ENCODE data around the gene EEF1AKMT2. TPM values are rescaled to one million over a fixed set of nuclear protein-coding genes. Genes with fewer than 3 reads are reported as not detected.

EEF1AKMT2 gene
- total RNA-seq, 1 experiment from 2014 or later: 18.2 TPM

GRCh38 chr10:124754227-124754626, 37.5 kb downstream of the EEF1AKMT2 start:
- Histone ChIP-seq H3K4me2 (ENCODE audit: low read length) (no peak overlapping the region), H3K36me3 (ENCODE audit: low read depth, low read length) (peaks cover 8% of the 10 kb centered on the region), H3K27ac (ENCODE audit: low read length) (no peak overlapping the region), H4K20me1 (ENCODE audit: low read length) (no peaks in the 10 kb centered on the region), H3K27me3 (ENCODE audit: low read length) (no peaks in the 10 kb centered on the region), H2AFZ (ENCODE audit: low read length) (no peak overlapping the region), H3K4me3 (ENCODE audit: low read length) (no peak overlapping the region), H3F3A (ENCODE audit: low read length, unreplicated experiment) (no peaks in the 10 kb centered on the region), H3K9ac (ENCODE audit: low read length) (no peak overlapping the region), H3K9me2 (replicated peaks; ENCODE audit: low read length) (no peaks in the 10 kb centered on the region), H3K79me2 (ENCODE audit: low read length) (no peaks in the 10 kb centered on the region), H3K4me1 (ENCODE audit: insufficient read depth, low read length) (no peaks in the 10 kb centered on the region), H3K9me3 (ENCODE audit: low read length) (no peaks in the 10 kb centered on the region)
- intact Hi-C loops (cut with micrococcal nuclease): no loop called here
- DNase-seq (no peak), ATAC-seq (no peak)
- TF ChIP-seq EZH2 (IDR thresholded peaks at IDR 0.05; ENCODE audit: low read length, unreplicated experiment) (no peak), CTCF (conservative IDR thresholded peaks at IDR 0.05; ENCODE audit: low read depth, low read length) (no peak), EZH2phosphoT487 (IDR thresholded peaks at IDR 0.05; ENCODE audit: borderline replicate concordance, low read length) (no peak)
- no TSS peak for BruUV-seq (replicated peaks)
- POLR2A ChIA-PET (ENCODE audit: unreplicated experiment): no interaction called here
- CTCF ChIA-PET: no interaction called here

GRCh38 chr10:124748953-124749645, 42.6 kb downstream of the EEF1AKMT2 start:
- H3K27ac ChIP-seq (ENCODE audit: low read length): no peak overlapping the region
- no TSS peak for BruUV-seq (replicated peaks)
- CTCF ChIA-PET: no interaction called here
- H3K9me2 ChIP-seq (replicated peaks; ENCODE audit: low read length): no peaks in the 10 kb centered on the region
- no peak for DNase-seq
- H3K79me2 ChIP-seq (ENCODE audit: low read length): no peaks in the 10 kb centered on the region
- peaks cover 25% of the 10 kb centered on the region for H3K4me1 ChIP-seq (ENCODE audit: insufficient read depth, low read length)
- H3K9me3 ChIP-seq (ENCODE audit: low read length): no peaks in the 10 kb centered on the region
- no peaks in the 10 kb centered on the region; the same call in 1 of the 2 replicates for H3K36me3 ChIP-seq (ENCODE audit: low read depth, low read length)
- H3F3A ChIP-seq (ENCODE audit: low read length, unreplicated experiment): no peaks in the 10 kb centered on the region
- H3K27me3 ChIP-seq (ENCODE audit: low read length): no peaks in the 10 kb centered on the region
- no peak overlapping the region for H2AFZ ChIP-seq (ENCODE audit: low read length)
- TF ChIP-seq CTCF (conservative IDR thresholded peaks at IDR 0.05; ENCODE audit: low read depth, low read length): no peak
- TF ChIP-seq EZH2 (IDR thresholded peaks at IDR 0.05; ENCODE audit: low read length, unreplicated experiment): no peak
- no peak for TF ChIP-seq EZH2phosphoT487 (IDR thresholded peaks at IDR 0.05; ENCODE audit: borderline replicate concordance, low read length)
- intact Hi-C loops (cut with micrococcal nuclease): no loop called here
- no peak overlapping the region for H3K4me2 ChIP-seq (ENCODE audit: low read length)
- no peak overlapping the region for H3K4me3 ChIP-seq (ENCODE audit: low read length)
- POLR2A ChIA-PET (ENCODE audit: unreplicated experiment): no interaction called here
- no peak overlapping the region for H3K9ac ChIP-seq (ENCODE audit: low read length)
- no peak for ATAC-seq
- no peaks in the 10 kb centered on the region for H4K20me1 ChIP-seq (ENCODE audit: low read length)

GRCh38 chr10:124748166-124748565, 43.5 kb downstream of the EEF1AKMT2 start:
- intact Hi-C loops (cut with micrococcal nuclease): no loop called here

More at GRCh38 chr10:124748166-124748565, 43.5 kb downstream of the EEF1AKMT2 start:
- H4K20me1 ChIP-seq (ENCODE audit: low read length): no peaks in the 10 kb centered on the region
- DNase-seq (no peak), ATAC-seq (no peak)
- no peak overlapping the region for H3K9ac ChIP-seq (ENCODE audit: low read length)
- H2AFZ ChIP-seq (ENCODE audit: low read length): no peak overlapping the region
- TF ChIP-seq EZH2 (IDR thresholded peaks at IDR 0.05; ENCODE audit: low read length, unreplicated experiment) (no peak), EZH2phosphoT487 (IDR thresholded peaks at IDR 0.05; ENCODE audit: borderline replicate concordance, low read length) (no peak)
- peaks cover 25% of the 10 kb centered on the region for H3K4me1 ChIP-seq (ENCODE audit: insufficient read depth, low read length)
- no peaks in the 10 kb centered on the region for H3K27me3 ChIP-seq (ENCODE audit: low read length)
- ChIA-PET POLR2A (ENCODE audit: unreplicated experiment) (no interaction called here), CTCF (no interaction called here)
- no peaks in the 10 kb centered on the region for H3K9me2 ChIP-seq (replicated peaks; ENCODE audit: low read length)
- H3F3A ChIP-seq (ENCODE audit: low read length, unreplicated experiment): no peaks in the 10 kb centered on the region
- BruUV-seq (replicated peaks): no TSS peak
- no peak overlapping the region for H3K4me2 ChIP-seq (ENCODE audit: low read length)
- no peak overlapping the region for H3K27ac ChIP-seq (ENCODE audit: low read length)
- no peak overlapping the region for H3K4me3 ChIP-seq (ENCODE audit: low read length)
- no peaks in the 10 kb centered on the region; the same call in 1 of the 2 replicates for H3K36me3 ChIP-seq (ENCODE audit: low read depth, low read length)
- peaks cover 5% of the 10 kb centered on the region for H3K79me2 ChIP-seq (ENCODE audit: low read length)
- no peaks in the 10 kb centered on the region for H3K9me3 ChIP-seq (ENCODE audit: low read length)

Data from PC-3 (cell line).